ENCODE results near the gene RBPJ.

RBPJ gene

DNA sequence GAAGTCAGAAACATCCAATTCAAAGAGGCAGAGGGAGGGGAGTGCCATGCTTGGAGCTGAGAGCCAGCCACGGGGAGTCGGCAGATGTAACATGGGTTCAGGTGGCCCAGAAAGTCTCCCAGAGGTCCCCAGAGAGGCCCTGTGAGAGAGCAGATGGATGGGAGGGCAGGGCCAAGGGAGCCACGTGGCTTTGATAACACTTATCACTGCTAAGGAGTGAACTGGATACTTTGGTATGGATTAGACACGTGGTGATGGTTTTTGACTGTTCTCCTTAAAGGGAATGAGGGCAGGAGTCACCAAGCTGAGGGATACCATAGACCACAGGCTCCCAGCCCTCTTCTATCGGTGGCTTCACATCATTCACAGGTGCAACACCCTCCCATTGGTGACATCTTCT is 155.7 kb downstream of the RBPJ start:
- peaks cover 3% of the 10 kb centered on the region for H3K9me3 Mint-ChIP-seq (ENCODE audit: low read depth)
- no peak overlapping the region for H3K27ac Mint-ChIP-seq
- H3K4me1 Mint-ChIP-seq (ENCODE audit: low read depth): no peaks in the 10 kb centered on the region
- H3K27me3 Mint-ChIP-seq: peaks cover 7% of the 10 kb centered on the region
- H3K36me3 Mint-ChIP-seq: no peaks in the 10 kb centered on the region
- H3K4me3 Mint-ChIP-seq: no peak overlapping the region

DNA sequence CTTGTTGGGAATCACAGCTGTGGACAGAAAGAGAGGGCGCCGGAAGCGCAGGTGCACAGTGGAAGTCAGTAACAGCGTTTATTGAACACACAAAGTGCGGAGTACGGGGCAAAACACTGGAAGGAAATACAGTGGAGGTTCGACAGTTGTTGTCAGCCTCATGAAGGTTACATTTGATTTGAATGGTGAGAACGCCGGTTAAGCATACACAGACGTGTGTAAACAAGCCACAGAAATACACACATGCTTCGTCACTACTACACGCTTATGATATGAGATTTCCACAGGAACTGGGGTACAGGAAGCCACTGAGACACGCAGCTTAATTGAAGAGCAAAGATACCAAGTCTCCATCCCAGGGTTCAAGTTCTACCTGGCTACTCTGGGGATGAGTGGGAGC is 157.5 kb downstream of the RBPJ start:
- Mint-ChIP-seq H3K4me3 (no peak overlapping the region), H3K4me1 (ENCODE audit: low read depth) (no peaks in the 10 kb centered on the region), H3K9me3 (ENCODE audit: low read depth) (no peaks in the 10 kb centered on the region), H3K36me3 (no peaks in the 10 kb centered on the region), H3K27me3 (peaks cover 3% of the 10 kb centered on the region), H3K27ac (no peak overlapping the region)

DNA sequence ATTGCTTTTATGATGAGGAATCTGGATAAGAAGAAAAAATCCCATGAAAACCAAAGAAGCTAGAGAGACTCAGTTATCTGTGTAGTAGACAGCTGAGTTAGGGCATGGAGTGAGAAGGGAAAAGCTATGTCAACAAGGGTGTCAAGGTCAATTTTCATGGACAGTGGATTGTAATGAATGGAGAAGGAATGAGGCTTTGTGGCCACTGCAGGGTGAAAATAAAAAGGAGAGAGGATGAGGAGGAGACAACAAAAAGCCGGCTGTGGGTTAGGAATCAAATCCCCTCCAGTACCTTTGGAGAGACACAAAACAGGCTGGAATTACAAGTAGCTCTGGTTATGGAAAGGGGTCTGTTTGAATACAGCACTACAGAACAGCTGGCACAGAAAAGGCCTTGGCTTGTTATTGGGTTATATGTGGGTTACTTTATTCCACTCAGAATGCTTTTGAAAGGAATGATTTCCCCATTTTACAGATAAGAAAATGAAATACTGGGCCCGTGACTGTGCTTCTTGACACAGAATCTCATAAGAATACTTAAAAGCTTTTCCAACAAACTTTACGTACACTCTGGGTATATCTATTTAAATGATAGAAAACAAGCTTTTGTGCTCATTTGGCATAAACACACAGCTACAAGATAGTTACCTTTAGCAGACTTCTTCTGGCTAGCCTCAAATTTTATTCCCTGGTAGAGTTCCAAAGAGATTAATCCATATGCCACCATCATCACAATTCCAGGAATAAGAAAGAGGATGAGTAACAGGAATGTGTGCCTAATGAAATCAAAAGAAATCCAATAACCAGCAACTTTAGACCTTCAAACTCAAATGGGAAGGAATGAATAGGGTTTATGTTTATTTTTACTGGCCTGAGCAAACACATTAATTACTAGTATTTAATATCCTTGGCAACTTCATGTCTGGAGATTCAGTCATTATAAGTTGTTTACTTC is 162.0 kb downstream of the RBPJ start:
- peaks cover 1% of the 10 kb centered on the region for H3K27me3 Mint-ChIP-seq
- no peak overlapping the region for H3K4me3 Mint-ChIP-seq
- H3K27ac Mint-ChIP-seq: no peak overlapping the region
- no peaks in the 10 kb centered on the region for H3K9me3 Mint-ChIP-seq (ENCODE audit: low read depth)
- H3K36me3 Mint-ChIP-seq: no peaks in the 10 kb centered on the region
- no peaks in the 10 kb centered on the region for H3K4me1 Mint-ChIP-seq (ENCODE audit: low read depth)

DNA sequence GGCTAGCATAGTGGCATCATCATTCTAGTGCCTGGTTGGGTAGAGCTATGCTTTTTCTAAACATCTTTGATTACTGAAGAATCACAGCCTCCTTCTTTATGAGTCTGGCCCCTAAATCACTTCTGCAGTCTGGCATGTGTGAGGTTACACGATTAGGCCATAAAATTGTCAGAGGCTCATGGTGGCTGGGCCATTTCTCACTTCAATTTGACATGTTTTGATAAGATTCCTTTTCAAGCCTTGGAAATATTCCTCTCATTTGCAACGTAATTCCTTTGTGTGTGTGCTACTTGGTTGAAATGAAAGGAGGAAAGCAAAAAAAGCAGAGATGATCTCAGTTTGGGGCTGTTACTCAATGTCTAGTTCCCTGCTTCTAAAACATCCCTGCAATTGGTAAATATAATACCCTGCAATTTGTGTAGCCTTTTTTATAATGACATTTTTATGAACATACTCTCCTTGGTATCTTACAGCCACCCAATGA is 163.3 kb downstream of the RBPJ start:
- H3K36me3 Mint-ChIP-seq: no peaks in the 10 kb centered on the region
- no peak overlapping the region for H3K27ac Mint-ChIP-seq
- H3K4me3 Mint-ChIP-seq: no peak overlapping the region
- H3K4me1 Mint-ChIP-seq (ENCODE audit: low read depth): no peaks in the 10 kb centered on the region
- peaks cover 9% of the 10 kb centered on the region for H3K27me3 Mint-ChIP-seq
- no peaks in the 10 kb centered on the region for H3K9me3 Mint-ChIP-seq (ENCODE audit: low read depth)

DNA sequence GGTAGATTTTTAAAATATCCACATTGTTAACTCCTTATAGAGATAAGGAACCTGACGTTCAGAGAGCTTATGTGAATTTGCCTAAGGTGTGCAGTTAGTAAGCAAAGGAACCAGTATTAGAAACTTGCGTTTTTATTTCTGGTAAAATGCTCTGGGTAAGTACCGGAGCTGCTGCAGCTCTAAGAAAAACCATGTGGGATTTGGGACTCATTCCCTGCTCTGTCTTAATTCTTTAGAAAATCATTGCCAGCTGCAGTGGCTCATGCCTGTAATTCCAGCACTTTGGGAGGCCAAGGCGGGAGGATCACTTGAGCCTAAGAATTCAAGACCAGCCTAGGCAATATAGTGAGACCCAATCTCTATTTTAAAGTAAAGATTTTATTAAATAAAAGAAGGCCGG is 163.7 kb downstream of the RBPJ start:
- peaks cover 10% of the 10 kb centered on the region for H3K27me3 Mint-ChIP-seq
- H3K4me1 Mint-ChIP-seq (ENCODE audit: low read depth): no peaks in the 10 kb centered on the region
- H3K27ac Mint-ChIP-seq: no peak overlapping the region
- H3K9me3 Mint-ChIP-seq (ENCODE audit: low read depth): no peaks in the 10 kb centered on the region
- no peak overlapping the region for H3K4me3 Mint-ChIP-seq
- H3K36me3 Mint-ChIP-seq: no peaks in the 10 kb centered on the region
